ENCODE measurements around the gene ANAPC4.

DNA sequence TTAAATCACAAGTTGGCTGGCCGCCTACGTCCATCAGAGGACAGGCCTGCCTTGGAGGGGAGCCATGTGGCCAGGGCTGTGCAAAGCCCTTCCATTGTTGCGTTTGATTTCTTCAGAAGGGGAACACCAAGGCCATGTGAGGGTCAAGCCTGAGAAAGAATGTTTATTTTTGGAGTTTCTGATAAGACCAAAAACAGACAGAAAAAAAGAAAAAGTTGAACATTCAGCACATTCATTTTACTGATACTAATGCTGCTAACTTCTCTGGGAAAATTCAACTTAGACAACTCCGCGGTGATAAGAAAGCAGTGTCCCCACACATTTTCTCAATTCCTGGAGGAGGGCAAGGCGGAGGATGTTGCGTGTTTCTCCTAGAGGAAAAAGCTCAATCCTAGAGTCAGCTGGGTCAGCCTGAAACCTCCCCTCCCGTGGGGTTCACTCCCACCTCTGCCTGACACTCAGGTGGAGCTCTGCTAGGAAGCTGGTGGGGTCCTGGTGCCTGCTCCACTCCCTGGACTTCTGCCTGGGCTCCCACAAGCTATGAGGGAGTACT, 63.5 kb downstream of the ANAPC4 start:
- TF ChIP-seq, protein P1, sequence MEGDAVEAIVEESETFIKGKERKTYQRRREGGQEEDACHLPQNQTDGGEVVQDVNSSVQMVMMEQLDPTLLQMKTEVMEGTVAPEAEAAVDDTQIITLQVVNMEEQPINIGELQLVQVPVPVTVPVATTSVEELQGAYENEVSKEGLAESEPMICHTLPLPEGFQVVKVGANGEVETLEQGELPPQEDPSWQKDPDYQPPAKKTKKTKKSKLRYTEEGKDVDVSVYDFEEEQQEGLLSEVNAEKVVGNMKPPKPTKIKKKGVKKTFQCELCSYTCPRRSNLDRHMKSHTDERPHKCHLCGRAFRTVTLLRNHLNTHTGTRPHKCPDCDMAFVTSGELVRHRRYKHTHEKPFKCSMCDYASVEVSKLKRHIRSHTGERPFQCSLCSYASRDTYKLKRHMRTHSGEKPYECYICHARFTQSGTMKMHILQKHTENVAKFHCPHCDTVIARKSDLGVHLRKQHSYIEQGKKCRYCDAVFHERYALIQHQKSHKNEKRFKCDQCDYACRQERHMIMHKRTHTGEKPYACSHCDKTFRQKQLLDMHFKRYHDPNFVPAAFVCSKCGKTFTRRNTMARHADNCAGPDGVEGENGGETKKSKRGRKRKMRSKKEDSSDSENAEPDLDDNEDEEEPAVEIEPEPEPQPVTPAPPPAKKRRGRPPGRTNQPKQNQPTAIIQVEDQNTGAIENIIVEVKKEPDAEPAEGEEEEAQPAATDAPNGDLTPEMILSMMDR (optimal IDR thresholded peaks at IDR 0.05 in 1 of 3, IDR thresholded peaks at IDR 0.05 in 1 of 3, conservative IDR thresholded peaks at IDR 0.05 in 1 of 3; ENCODE audit: extremely low read depth in 1 of 3, insufficient read depth in 2 of 3, low read length in 3 of 3) = no peak
- no peak for TF ChIP-seq EZH2 (IDR thresholded peaks at IDR 0.05; ENCODE audit: low read length)

All from keratinocyte (primary cell).